Activated CD8-positive, alpha-beta T cell treated with anti-CD3 and anti-CD28 coated beads, Interleukin-2, amount 10 ng/mL, durations not matched to agents 7 days and 5 days (primary cell): ENCODE measurements around the gene HMBS. TPM values are rescaled to one million over a fixed set of nuclear protein-coding genes. Genes with fewer than 3 reads are reported as not detected.
A peak's percentile ranks its signal among the peaks of the same experiment; 100 is the strongest.

Source experiments
- ATAC-seq: fragments of 150-1000 bp; cut with Tn5 transposase; one replicate; pipeline ENCODE4 v1.10.0; 2021; ENCODE audit warnings: moderate library complexity
- CTCF ChIA-PET: fragments of 350-600 bp; sonication (Branson Sonifier 250); formaldehyde crosslinking; loops from one replicate; lab custom pipeline; 2021; ENCODE audit warnings: antibody characterized with exemption; lab: Charles Lee
- POLR2A ChIA-PET: fragments of 350-600 bp; sonication (Branson Sonifier 250); formaldehyde crosslinking; loops from one replicate; lab custom pipeline; 2021; ENCODE audit warnings: antibody characterized with exemption; lab: Charles Lee
- DNase-seq: peaks from one replicate; pipeline ENCODE4 v3.0.0-alpha.2; 2020
- H3K27ac Mint-ChIP-seq: one replicate; pipeline ENCODE4 v1.8.0; 2021; ENCODE audit warnings: mild to moderate bottlenecking, mixed read lengths
- H3K27me3 Mint-ChIP-seq: one replicate; pipeline ENCODE4 v1.8.0; 2021; ENCODE audit warnings: low read depth, mixed read lengths
- H3K36me3 Mint-ChIP-seq: one replicate; pipeline ENCODE4 v1.8.0; 2021; ENCODE audit warnings: low read depth, mixed read lengths
- H3K4me1 Mint-ChIP-seq: one replicate; pipeline ENCODE4 v1.8.0; 2021; ENCODE audit warnings: low read depth, mixed read lengths
- H3K4me3 Mint-ChIP-seq: one replicate; pipeline ENCODE4 v1.8.0; 2021; ENCODE audit warnings: mild to moderate bottlenecking, mixed read lengths
- H3K9me3 Mint-ChIP-seq: one replicate; pipeline ENCODE4 v1.8.0; 2022; ENCODE audit warnings: mixed read lengths; ENCODE audit not compliant: insufficient read depth
- total RNA-seq, 2 experiments: library from RNA; stranded (reverse); gene quantifications; one replicate each; pipeline ENCODE4 v1.2.3, GENCODE V29; 2021

Gene HMBS
- total RNA-seq, 2 experiments from 2014 or later: 31.0 to 32.5 TPM

- no peak overlapping the region for H3K4me3 Mint-ChIP-seq
- no peaks in the 10 kb centered on the region for H3K9me3 Mint-ChIP-seq
- H3K27me3 Mint-ChIP-seq: no peaks in the 10 kb centered on the region
- no peak for ATAC-seq
- ChIA-PET POLR2A (interaction anchor here (1.9 to 8.5 kb wide), 2 partner anchors 10 to 18 kb away, joined by 6 to 96 read pairs; partner anchors contain the start of gene DPAGT1), CTCF (interaction anchor here (0.9 kb wide), 1 partner anchor 10 kb away, joined by 3 read pairs; no protein-coding TSS in a partner anchor)
- peaks cover 83% of the 10 kb centered on the region for H3K36me3 Mint-ChIP-seq
- H3K27ac Mint-ChIP-seq: no peak overlapping the region
- H3K4me1 Mint-ChIP-seq: peaks cover 62% of the 10 kb centered on the region
- no peak for DNase-seq
Measured at GRCh38 chr11:119112314-119113020, 27.8 kb downstream of the HMBS start.

GRCh38 chr11:119113716-119114115, 29.0 kb downstream of the HMBS start:
- peaks cover 87% of the 10 kb centered on the region for H3K36me3 Mint-ChIP-seq
- no peak overlapping the region for H3K4me3 Mint-ChIP-seq
- ATAC-seq (no peak), DNase-seq (no peak)
- peak overlapping the region; percentile 37 for H3K27ac Mint-ChIP-seq
- no peaks in the 10 kb centered on the region for H3K27me3 Mint-ChIP-seq
- ChIA-PET CTCF (no interaction called here), POLR2A (no interaction called here)
- peaks cover 57% of the 10 kb centered on the region for H3K4me1 Mint-ChIP-seq
- H3K9me3 Mint-ChIP-seq: no peaks in the 10 kb centered on the region

- POLR2A ChIA-PET: interaction anchor here (0.7 to 1.9 kb wide), 3 partner anchors 7 to 21 kb away, joined by 3 to 8 read pairs (median 8); partner anchors contain the start of genes C2CD2L and DPAGT1
- Mint-ChIP-seq H3K36me3 (peaks cover 81% of the 10 kb centered on the region), H3K4me1 (peaks cover 51% of the 10 kb centered on the region), H3K27ac (peak overlapping the region; percentile 97), H3K27me3 (no peaks in the 10 kb centered on the region), H3K9me3 (no peaks in the 10 kb centered on the region), H3K4me3 (no peak overlapping the region)
- CTCF ChIA-PET: interaction anchor here (1.3 to 1.9 kb wide), 2 partner anchors 12 to 55 kb away, joined by 4 read pairs; partner anchors contain the start of genes DPAGT1 and NLRX1
- ATAC-seq (no peak), DNase-seq (no peak)
Measured at GRCh38 chr11:119114351-119114750, 29.7 kb downstream of the HMBS start.

GRCh38 chr11:119115484-119116234, 31.0 kb downstream of the HMBS start:
- Mint-ChIP-seq H3K27me3 (no peaks in the 10 kb centered on the region), H3K36me3 (peaks cover 68% of the 10 kb centered on the region), H3K4me1 (peaks cover 46% of the 10 kb centered on the region), H3K4me3 (peak overlapping the region; percentile 71), H3K27ac (peak overlapping the region; percentile 97), H3K9me3 (no peaks in the 10 kb centered on the region)
- POLR2A ChIA-PET: interaction anchor here (0.9 to 1.9 kb wide), 6 partner anchors 9 to 21 kb away, joined by 3 to 14 read pairs (median 6); partner anchors contain the start of genes C2CD2L and DPAGT1
- CTCF ChIA-PET: interaction anchor here (0.7 to 1.9 kb wide), 7 partner anchors 9 to 205 kb away, joined by 3 to 6 read pairs (median 4); partner anchors contain the start of genes C2CD2L, DPAGT1, HMBS and NLRX1
- peak; percentile 75 for ATAC-seq
- peak; percentile 59 for DNase-seq

GRCh38 chr11:119116235-119116594, 31.5 kb downstream of the HMBS start:
- Mint-ChIP-seq H3K27ac (peak overlapping the region; percentile 97), H3K27me3 (no peaks in the 10 kb centered on the region), H3K9me3 (no peaks in the 10 kb centered on the region), H3K4me3 (peak overlapping the region; percentile 71), H3K4me1 (peaks cover 50% of the 10 kb centered on the region), H3K36me3 (peaks cover 62% of the 10 kb centered on the region)
- ATAC-seq (no peak), DNase-seq (no peak)
- ChIA-PET POLR2A (interaction anchor here (0.9 to 1.9 kb wide), 5 partner anchors 9 to 22 kb away, joined by 3 to 14 read pairs (median 4); partner anchors contain the start of gene C2CD2L), CTCF (interaction anchor here (0.7 to 1.9 kb wide), 6 partner anchors 9 to 205 kb away, joined by 3 to 6 read pairs (median 4); partner anchors contain the start of genes C2CD2L, HMBS, NLRX1 and VPS11)

GRCh38 chr11:119116601-119117000, 31.9 kb downstream of the HMBS start:
- CTCF ChIA-PET: interaction anchor here (0.7 to 1.4 kb wide), 2 partner anchors 14 to 32 kb away, joined by 3 to 4 read pairs; partner anchors contain the start of gene HMBS
- Mint-ChIP-seq H3K36me3 (peaks cover 59% of the 10 kb centered on the region), H3K4me1 (peaks cover 50% of the 10 kb centered on the region), H3K27ac (peak overlapping the region; percentile 97), H3K27me3 (no peaks in the 10 kb centered on the region), H3K4me3 (peak overlapping the region; percentile 38), H3K9me3 (no peaks in the 10 kb centered on the region)
- POLR2A ChIA-PET: interaction anchor here (0.9 kb wide), 1 partner anchor 14 kb away, joined by 3 read pairs; no protein-coding TSS in a partner anchor
- DNase-seq (no peak), ATAC-seq (no peak)

GRCh38 chr11:119117004-119117706, 32.5 kb downstream of the HMBS start:
- ChIA-PET CTCF (interaction anchor here (1.5 to 2.2 kb wide), 3 partner anchors 8 to 89 kb away, joined by 4 to 6 read pairs (median 5); partner anchors contain the start of gene CBL), POLR2A (interaction anchor here (0.8 to 1.9 kb wide), 3 partner anchors 8 to 14 kb away, joined by 3 to 6 read pairs (median 3); partner anchors contain the start of gene C2CD2L)
- peaks cover 53% of the 10 kb centered on the region for H3K36me3 Mint-ChIP-seq
- H3K4me1 Mint-ChIP-seq: peaks cover 52% of the 10 kb centered on the region
- no peaks in the 10 kb centered on the region for H3K27me3 Mint-ChIP-seq
- peak overlapping the region; percentile 97 for H3K27ac Mint-ChIP-seq
- ATAC-seq: no peak
- DNase-seq: no peak
- H3K9me3 Mint-ChIP-seq: no peaks in the 10 kb centered on the region
- H3K4me3 Mint-ChIP-seq: no peak overlapping the region

- DNase-seq: no peak
- Mint-ChIP-seq H3K4me3 (no peak overlapping the region), H3K36me3 (peaks cover 46% of the 10 kb centered on the region), H3K27ac (no peak overlapping the region), H3K27me3 (no peaks in the 10 kb centered on the region), H3K4me1 (peaks cover 57% of the 10 kb centered on the region), H3K9me3 (no peaks in the 10 kb centered on the region)
- POLR2A ChIA-PET: interaction anchor here (0.8 to 1.9 kb wide), 4 partner anchors 9 to 538 kb away, joined by 3 to 6 read pairs (median 4); partner anchors contain the start of gene C2CD2L
- no peak for ATAC-seq
- CTCF ChIA-PET: interaction anchor here (0.9 to 2.2 kb wide), 4 partner anchors 9 to 148 kb away, joined by 4 to 6 read pairs (median 5); partner anchors contain the start of gene CBL
Measured at GRCh38 chr11:119118227-119118626, 33.5 kb downstream of the HMBS start.

GRCh38 chr11:119118946-119119345, 34.3 kb downstream of the HMBS start:
- no peaks in the 10 kb centered on the region for H3K27me3 Mint-ChIP-seq
- no peak overlapping the region for H3K27ac Mint-ChIP-seq
- no peak overlapping the region for H3K4me3 Mint-ChIP-seq
- ChIA-PET CTCF (interaction anchor here (0.9 to 2.2 kb wide), 4 partner anchors 50 to 148 kb away, joined by 5 to 6 read pairs (median 5); partner anchors contain the start of gene CBL), POLR2A (interaction anchor here (0.8 to 1.9 kb wide), 3 partner anchors 10 to 539 kb away, joined by 3 to 7 read pairs (median 6); a partner anchor contains a TSS)
- no peak for ATAC-seq
- no peaks in the 10 kb centered on the region for H3K9me3 Mint-ChIP-seq
- no peak for DNase-seq
- peaks cover 55% of the 10 kb centered on the region for H3K4me1 Mint-ChIP-seq
- H3K36me3 Mint-ChIP-seq: peaks cover 43% of the 10 kb centered on the region

GRCh38 chr11:119120639-119121007, 35.9 kb downstream of the HMBS start:
- ATAC-seq: no peak
- peak; percentile 22 for DNase-seq
- Mint-ChIP-seq H3K27ac (peak overlapping the region; percentile 67), H3K4me3 (peak overlapping the region; percentile 81), H3K4me1 (peaks cover 42% of the 10 kb centered on the region), H3K36me3 (peaks cover 39% of the 10 kb centered on the region), H3K9me3 (no peaks in the 10 kb centered on the region), H3K27me3 (no peaks in the 10 kb centered on the region)
- ChIA-PET POLR2A (interaction anchor here (1.0 to 3.8 kb wide), 6 partner anchors 11 to 260 kb away, joined by 3 to 29 read pairs (median 4); partner anchors contain the start of gene DPAGT1), CTCF (interaction anchor here (0.9 to 1.6 kb wide), 6 partner anchors 12 to 217 kb away, joined by 3 to 6 read pairs (median 4); partner anchors contain the start of gene C2CD2L)
